GM18873 (cell line): ENCODE data around the gene PI4KA.
"Not testable (repeated sequence)": the region's sequence is repeated elsewhere in the genome, so short reads cannot be mapped to it uniquely, and the experiment has no call there.

Source experiments
- ATAC-seq: cut with Tn5 transposase; IDR thresholded peaks from one replicate; pipeline ENCODE4 v1.9.1; 2021; ENCODE audit warnings: mild to moderate bottlenecking, moderate library complexity, moderate number of reproducible peaks; ENCODE audit not compliant: unreplicated experiment, low FRiP score

Gene PI4KA

DNA sequence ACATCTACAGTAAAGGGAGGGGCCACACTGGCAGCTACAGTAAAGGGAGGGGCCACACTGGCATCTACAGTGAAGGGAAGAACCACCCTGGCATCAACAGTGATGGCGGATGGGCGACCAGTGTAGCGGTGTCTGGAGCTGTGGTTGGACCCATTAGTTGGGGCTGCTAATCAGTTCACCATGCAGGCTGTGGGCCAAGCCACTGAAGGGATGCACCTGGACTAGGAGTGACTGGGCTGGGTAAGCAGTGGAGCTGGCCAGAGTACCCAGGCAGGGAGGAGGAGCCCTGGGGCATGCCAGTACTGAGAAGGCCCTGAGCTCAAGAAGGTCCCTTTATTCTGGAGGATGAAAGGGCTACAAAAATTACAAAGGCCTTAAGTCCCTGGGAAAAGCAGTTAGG, 121.7 kb downstream of the PI4KA start:
- ATAC-seq = not testable (repeated sequence)

DNA sequence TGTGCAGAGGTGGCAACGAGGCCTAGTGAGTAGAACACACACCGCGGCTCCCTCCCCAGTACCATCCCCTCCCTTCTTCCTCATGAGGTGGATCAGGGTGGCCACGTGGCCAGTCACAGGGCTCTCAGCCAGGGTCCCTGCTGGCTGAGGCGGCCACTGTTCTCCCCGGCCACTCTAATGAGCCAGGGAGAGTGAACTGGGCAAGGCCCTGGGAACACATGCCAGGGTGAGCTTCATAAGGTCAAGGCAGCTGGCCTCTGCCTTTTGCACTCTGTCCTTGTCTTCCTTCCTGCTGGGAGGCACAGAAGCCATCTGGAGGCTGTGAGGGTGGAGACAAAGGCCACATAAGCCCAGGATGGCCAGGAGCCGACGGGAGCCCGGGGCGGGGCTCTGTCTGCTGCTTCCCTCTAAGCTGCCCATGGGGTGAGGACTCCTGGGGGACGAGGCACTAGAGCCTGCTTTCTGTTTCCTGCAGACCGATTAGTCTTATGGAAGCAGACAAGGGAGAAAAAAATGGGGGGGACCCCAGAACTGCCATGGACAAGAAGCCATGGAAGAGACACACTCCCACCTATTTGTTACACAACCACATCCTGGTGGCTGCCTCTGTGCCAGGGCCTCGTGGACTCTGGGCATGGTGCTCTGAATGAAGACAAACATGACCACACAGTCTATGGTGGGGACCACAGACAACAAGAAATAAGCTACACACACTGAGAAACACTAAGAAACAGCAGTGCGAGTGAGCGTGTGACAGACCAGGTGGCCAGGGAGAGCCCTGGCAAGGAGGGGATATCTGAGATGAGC, 123.1 kb downstream of the PI4KA start:
- not testable (repeated sequence) for ATAC-seq

DNA sequence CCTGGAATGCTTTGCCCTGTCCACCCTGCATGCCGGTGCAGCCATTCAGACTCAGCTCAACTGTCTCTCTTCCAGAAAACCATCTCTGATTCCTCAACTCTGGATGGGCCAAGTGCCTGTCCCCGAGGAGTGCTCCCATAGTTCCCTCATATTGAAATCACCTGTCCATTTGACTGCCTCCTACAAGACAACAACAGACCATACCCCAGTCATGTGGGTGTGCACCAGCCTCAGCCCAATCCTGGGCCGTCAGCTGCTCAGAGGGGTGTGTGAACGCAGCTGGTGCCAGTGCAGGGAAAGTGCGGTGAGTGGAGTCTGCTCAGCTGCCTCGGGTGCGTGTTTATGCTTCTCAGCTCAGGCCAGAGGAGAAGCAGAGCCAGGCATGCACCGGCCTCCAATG, 126.2 kb downstream of the PI4KA start:
- not testable (repeated sequence) for ATAC-seq

DNA sequence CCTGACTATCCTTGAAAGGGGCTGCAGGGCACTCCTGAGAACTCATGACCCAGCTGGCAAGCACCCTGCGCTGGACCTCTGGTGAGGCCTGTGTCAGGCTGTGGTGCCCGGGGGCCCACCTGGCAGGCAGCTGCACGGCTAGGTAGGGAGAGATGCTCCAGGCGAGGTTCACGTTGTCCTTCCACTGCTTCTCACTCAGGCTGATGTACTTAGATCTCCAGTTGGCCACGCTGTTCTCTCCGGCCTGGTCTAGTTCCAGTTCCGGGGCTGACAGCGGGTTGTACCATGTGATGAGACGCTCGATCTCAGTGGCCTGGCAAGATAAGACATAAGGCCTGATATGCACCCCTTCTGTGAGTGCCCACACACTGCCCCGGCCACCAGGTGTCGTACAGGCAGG, 129.4 kb downstream of the PI4KA start:
- ATAC-seq = no peak

DNA sequence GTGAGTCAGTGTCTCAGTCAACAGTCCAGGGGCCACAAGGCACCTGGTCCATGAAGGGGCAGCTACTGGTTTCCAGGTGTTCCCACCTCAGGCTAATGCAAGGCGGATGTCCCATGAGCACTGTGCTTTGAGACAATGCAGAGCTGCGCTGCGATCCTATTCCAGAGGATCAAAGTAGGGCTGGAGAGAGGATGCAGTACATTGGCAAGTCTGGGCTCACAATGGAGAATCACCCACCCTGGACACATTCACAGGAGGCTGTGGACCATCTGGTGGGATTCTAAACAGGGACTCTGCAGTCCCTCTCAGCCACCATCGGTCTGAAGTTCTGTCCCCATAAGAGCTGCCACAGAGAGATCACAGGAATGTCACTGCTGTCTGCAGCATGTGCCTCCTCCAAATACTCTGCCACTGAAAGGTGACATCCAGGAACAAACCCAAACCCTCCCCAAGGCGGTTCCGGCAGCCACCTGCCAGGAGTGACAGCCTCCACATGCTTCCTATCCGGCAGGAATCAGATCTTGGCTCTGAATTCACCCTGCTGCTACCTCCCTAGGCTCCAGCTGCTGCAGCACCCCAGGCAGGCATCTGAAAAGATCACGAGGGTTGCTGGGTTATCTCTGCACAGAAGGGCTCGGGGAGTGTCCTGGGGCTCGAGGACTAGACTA, 130.0 kb downstream of the PI4KA start:
- no peak for ATAC-seq

DNA sequence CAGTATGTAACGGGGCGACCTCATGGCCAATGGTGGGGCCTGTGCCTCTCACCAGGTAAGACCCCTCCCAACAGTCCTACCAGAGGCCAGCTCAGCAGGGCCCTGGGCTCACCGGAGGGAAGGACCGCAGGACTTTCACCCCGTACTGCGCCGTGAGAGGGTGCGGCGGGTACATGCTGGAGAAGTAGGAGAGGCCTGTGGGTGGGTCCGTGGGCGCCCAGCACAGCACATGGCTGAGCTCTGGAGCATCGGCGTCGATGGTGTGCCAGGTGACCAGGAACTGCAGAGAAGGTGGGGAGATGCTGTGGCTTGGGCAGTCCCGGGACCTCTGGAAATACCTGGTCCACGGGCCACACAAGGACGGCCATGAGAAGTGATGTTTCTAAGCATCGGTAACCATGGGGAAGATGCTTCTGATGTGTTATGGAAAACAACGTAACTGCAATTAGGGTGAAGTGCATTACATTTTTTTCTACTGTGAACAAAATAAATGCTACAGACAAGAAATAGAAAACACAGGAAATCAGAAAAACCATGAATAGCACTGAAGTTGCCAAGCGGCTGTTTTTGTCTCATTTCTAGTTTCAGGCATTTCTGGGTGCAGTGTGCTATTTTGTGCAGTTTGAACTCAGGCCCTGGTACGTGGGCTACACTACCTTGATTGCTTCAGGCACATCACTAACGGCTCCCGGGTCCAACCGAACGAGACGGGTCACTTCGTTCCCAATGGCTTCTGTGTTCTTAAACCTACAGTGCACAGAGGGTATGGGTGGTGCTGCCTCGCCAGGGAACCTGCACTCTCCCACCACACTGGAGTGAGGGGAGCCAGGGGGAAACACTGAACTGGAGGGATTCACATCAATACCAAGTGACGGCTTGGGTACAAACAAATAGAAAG, 131.2 kb downstream of the PI4KA start:
- no peak for ATAC-seq

DNA sequence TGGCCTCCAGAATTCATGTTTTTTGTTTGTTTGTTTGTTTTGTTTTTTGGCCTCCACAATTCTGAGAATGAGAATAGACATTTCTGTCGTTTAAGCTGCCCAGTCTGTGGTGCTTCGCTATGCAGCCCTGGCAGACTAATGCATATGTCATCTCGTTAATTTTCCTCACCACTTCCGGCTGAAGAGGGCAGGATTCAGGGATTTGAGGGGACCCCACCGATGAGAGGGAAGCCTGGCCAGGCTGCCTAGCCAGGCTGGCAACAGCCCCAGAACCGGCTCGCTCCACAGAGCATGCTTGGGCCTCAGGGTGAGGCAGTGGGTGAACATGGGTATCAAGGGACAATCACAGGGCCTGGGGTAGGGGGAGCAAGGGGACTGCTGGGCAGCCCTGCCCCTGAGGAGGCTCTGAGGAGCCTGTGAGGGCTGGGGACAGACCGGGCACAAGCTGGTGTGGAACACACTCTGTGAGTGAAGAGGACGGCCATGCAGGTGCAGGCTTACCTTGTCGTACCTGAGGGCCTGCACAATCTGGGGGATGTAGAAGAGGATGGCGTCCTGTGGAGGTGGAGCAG, 132.5 kb downstream of the PI4KA start:
- ATAC-seq = no peak

DNA sequence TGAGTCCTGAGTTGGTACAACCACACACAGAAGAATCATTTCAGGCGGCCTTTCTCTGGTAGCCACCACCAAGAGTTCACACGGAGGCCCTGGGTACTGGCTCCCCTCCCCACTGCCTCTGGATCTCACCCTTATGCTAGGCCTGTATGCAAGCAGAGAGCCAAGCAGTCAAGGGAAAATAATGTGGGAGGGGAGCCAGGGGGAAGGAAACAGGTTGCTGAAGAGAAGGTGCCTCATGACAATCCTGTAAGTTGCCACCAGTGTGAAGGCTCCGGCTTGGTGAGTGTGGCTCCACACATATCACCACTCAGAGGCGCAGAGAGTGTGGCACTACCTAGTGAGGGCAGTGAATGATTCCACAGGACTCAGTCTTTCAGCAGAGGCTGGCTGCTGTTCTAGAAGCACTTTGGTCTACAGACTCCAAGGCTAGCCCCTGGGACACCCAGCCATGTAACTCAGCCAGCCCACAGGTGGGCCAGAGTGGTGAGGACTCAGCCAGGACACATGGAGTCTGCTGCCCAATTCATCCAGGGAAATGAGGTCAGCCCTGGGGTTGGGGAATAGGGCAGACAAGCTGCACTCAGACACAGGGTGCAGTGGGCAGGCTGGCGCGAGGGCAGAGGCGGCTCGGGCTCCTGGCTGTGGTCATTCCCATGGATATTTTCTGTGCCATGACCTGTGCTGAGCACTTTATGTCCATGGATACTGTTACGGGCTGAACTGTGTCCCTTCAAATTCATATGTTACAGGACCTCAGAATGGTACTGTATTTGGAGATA, 133.7 kb downstream of the PI4KA start:
- ATAC-seq = no peak

DNA sequence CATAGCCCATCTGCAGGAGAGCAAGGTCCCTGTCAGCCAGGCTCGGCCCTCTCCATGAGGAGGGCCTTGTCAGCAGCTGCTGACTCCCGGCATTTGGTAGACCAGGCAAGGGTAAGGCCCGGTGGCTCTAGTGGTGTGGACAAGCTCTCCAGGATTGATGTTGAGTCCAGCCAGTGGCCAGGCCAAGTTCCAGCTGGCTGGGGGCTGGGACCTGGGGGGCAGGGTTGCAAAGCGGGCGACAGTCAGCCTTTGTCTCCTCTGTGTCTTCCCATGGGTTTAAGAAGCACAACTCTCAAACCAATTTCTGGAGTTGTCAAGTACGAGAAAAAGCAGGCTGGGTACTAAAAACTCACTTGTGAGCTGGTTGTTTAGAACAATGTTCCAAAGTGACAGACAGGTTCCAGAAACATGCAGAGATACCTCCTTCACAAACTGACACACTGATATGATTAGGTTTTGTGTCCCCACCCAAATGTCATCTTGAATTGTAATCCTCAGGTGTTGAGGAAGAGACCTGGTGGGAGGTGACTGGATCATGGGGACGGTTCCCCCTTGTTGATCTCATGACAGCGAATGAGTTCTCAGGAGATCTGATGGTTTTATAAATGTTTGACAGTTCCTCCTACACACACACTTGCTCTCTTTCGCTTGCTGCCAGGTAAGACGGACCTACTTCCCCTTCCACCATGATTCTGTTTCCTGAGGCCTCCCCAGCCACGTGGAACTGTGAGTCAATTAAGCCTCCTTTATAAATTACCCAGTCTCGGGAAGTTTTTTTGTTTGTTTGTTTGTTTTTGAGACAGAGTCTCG, 137.0 kb downstream of the PI4KA start:
- no peak for ATAC-seq

DNA sequence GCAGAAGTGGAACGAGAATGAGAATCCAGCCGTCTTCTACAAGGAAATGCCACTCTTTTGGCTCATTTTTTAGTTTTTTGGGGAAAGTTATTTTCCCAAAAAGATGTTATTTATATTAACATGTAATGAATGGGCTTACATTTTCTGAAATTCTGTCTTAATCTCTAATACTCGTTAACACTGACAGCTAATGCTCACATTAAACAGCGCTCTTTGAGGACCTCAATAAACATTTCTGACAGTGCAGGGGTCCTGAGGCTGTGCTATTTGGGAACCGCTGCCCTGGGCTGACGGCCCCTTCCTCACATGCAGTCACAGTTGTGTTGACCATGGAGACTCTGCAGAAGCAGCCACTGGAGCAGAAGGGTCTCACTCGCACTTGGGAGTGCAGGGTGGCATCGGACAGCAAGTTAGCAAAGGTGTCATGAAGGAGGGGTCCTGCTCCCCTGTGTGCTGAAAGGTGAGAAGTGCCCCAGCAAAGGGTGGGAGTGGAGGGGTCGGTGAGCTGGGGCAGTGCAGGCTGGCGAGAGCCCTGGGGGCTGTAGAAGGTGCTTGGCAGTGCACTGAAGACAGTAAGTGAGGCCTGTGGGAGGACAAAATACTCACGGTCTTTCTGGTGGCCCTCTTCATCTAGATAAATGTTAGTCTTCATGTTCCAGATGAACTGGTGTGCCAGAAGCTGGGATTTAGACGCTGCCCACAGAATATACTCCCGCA, 137.8 kb downstream of the PI4KA start:
- ATAC-seq = no peak

DNA sequence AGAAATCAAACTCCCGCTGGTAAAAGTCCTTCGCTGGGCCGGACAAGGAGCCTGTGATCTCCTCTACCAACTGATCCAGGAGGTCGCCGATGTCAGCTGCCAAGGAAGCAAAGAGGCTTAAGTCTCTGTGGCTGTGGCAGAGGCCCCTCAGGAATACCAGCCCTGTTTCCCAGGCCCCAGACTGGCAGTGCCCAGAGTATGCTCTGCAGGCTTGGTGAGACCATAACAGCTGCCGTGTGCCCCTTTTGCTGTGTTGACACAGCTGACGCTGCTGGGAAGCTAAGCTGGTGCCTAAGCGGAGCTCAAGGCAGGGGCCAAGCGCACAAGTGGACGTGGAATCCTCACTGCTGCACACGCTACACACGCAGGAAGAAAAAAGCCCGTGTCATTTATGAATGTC, 139.9 kb downstream of the PI4KA start:
- not testable (repeated sequence) for ATAC-seq

DNA sequence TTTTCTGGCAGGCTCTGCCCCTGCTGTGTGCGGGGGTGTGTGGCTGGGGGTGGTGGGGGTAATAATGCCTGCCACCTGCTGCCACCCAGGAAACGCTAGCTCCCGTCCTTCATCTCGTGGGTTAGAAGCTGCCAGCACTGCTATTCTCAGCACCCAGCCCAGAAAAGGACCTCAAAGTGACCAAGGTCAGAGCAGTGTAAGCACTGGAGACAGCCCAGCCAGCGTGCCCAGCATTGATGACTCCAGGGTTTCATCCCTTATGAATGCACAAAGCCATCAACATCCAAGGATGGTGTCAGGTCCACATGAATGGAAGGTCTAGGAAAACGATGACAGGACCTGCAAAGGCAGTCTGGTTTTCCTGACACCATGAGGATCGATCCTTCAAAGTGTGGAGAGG, 140.6 kb downstream of the PI4KA start:
- ATAC-seq = not testable (repeated sequence)

DNA sequence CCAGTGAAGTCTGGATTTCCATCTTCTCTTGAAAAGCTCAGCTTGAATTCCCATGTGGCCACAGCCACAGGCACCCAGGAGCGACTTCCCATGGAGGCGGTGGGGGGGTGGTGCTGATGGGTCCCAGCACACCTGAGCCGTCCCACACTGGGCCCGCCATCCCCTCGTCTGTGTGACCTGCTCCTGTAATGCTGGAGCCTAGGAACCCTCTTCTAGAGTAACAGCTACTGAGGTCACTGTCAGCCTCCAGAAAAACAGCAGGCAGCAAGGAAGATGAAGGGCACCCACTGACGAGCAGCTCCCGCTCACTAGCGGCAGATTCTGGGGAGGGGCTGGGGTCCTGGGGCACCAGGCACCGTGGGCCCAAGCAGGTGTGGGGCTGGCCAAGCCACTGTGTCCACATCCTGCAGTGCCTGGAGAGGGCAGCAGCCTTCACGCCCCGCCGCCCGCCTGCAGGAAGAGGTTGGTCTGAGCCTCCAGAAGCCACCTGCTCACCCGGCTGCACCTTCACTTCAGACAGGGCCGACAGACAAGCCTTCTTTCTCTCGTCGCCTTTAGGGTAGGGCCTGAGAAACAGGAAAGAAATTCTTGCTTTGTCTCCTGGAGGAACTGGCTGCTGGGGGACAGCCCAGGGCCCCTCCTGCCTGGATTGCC, 141.3 kb downstream of the PI4KA start:
- ATAC-seq = not testable (repeated sequence)

DNA sequence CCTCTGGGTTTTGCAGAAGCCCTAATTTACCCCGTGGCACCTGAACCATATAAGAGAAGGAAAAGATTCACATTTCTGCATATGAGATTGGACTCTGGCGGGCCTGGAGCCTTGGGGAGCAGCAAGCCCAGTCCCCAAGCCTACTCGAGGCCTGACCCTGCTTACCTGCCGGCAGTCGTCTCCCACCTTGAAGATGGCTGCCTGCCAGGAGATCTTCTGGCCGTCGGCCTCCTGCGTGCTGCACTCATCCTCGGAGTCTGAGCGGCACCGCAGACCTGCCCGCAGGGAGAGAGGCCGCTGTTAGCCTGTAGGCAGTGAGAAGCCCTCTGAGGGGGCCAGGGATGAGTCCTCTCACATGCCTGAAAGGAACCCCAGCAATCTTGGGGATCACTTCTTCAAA, 145.5 kb downstream of the PI4KA start:
- ATAC-seq = not testable (repeated sequence)

DNA sequence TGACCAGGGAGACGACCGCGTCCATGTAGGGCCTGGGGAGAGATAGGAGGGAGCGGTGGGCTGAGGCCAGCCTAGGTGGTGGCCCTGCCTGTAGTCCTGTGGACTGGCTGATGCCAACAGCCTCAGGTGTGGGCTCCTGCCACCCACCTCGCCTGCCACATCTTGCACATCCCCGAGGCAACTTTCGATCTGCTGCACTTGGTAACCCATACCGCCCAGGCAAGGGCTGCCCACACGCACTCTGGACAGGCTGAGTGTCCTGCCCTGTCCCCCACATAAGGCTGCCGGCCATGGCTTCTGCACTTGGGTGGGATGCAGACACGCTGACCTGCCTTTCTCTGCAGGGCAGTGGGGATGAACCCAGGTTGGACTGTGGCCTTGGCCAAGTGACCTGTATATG, 148.6 kb downstream of the PI4KA start:
- ATAC-seq = not testable (repeated sequence)

DNA sequence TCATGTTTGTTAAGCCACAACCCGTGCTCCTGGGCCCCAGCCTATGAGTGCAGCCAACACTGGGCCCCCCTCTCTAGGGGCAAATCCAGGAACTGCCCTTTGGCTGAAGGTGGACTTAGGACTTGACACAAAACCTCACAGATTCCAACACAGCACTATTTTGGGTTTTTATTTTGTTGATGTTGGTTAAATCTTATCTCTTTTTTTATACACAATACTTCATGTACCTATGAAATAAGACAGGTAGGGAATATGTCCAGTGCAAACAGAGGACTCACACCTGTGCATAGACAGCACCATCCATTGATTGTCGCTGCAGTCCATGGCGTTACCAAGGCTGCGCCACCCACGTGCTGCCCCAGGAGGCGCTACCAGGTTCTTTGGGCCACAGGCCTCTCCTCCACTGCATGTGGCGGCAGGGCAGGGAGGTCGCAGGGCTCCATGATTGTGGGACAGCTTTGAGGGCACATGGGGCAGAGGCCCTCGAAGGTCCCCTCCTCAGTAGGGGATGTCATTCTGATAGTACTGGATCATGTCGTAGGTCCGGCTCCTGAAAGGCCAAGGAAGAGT, 151.0 kb downstream of the PI4KA start:
- ATAC-seq = not testable (repeated sequence)

DNA sequence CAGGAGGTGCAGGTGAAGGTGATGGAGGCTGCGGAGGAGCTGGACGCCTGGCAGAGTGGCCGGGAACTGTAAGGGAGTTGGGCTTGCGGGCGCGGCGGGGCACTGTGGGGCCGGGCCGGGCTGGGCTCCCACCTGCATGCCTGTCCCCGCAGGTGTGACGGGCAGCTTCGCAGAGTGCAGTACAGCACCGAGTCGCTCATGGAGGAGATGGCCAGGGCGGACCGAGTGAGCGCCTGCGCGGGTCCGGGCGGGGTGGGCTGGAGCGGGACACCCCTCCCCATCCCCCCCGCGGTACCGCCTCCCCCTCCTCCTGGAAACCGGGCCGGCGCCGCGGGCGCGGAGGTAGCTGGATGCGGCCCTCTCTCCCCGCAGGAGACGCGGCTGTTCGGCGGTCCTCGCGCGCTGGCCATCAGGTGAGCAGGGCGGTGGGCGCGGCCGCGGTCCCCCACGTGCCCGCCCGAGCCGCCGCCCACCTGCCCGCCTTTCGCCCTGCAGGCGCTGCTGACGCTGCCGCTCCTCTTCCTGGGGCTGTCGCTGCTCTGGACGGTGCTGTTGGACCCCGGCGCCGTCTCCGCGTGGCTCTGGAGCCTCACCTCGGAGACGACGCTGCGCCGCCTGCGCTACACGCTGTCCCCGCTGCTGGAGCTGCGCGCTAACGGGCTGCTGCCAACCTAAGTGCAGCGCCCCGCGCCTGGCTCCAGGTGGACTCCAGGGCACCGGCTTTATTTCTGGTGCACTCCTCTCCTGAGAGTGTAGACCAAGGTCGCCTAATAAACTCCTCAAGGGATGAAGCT, 154.6 kb downstream of the PI4KA start:
- peak; percentile 4 for ATAC-seq
